Hepatocyte (in vitro differentiated cells): ENCODE measurements around the gene USP10. TPM values are rescaled to one million over a fixed set of nuclear protein-coding genes. Genes with fewer than 3 reads are reported as not detected.
"Not testable (repeated sequence)": the region's sequence is repeated elsewhere in the genome, so short reads cannot be mapped to it uniquely, and the experiment has no call there.

Source experiments
- DNase-seq: peaks from one replicate; pipeline ENCODE4 v3.0.0-alpha.2; 2016; ENCODE audit warnings: low spot score
- H2AFZ ChIP-seq: fragments of 200-600 bp; sonication (generic); 2 replicates; pipeline ENCODE4 v1.6.0; 2016; ENCODE audit warnings: antibody characterized with exemption, mild to moderate bottlenecking
- H3K27ac ChIP-seq: fragments of 200-600 bp; sonication (generic); 2 replicates; pipeline ENCODE4 v1.5.1; 2016; ENCODE audit warnings: mild to moderate bottlenecking
- H3K27me3 ChIP-seq: fragments of 200-600 bp; sonication (generic); 2 replicates; pipeline ENCODE4 v1.6.1; 2016
- H3K36me3 ChIP-seq: fragments of 200-600 bp; sonication (generic); replicated peaks from 2 replicates; pipeline ENCODE4 v1.5.1; 2016; ENCODE audit warnings: low read depth; ENCODE audit not compliant: insufficient read depth
- H3K4me1 ChIP-seq: fragments of 200-600 bp; sonication (generic); 2 replicates; pipeline ENCODE4 v1.5.1; 2016; ENCODE audit warnings: mild to moderate bottlenecking, moderate library complexity; ENCODE audit not compliant: insufficient read depth
- H3K4me2 ChIP-seq: fragments of 200-600 bp; sonication (generic); 2 replicates; pipeline ENCODE4 v1.6.0; 2016
- H3K4me3 ChIP-seq: fragments of 200-600 bp; sonication (generic); 2 replicates; pipeline ENCODE4 v1.5.1; 2016; ENCODE audit warnings: mild to moderate bottlenecking
- H3K79me2 ChIP-seq: fragments of 200-600 bp; sonication (generic); 2 replicates; pipeline ENCODE4 v1.6.0; 2017; ENCODE audit warnings: mild to moderate bottlenecking
- H3K9me2 ChIP-seq: fragments of 200-600 bp; sonication (generic); replicated peaks from 2 replicates; pipeline ENCODE4 v1.6.0; 2017; ENCODE audit warnings: mild to moderate bottlenecking; ENCODE audit not compliant: insufficient read depth
- H3K9me3 ChIP-seq: fragments of 200-600 bp; sonication (generic); 2 replicates; pipeline ENCODE4 v1.5.1; 2016; ENCODE audit warnings: low read depth, mild to moderate bottlenecking
- H4K20me1 ChIP-seq: fragments of 200-600 bp; sonication (generic); 2 replicates; pipeline ENCODE4 v1.6.0; 2016; ENCODE audit warnings: mild to moderate bottlenecking; ENCODE audit not compliant: insufficient read depth, poor library complexity, severe bottlenecking
- CTCF ChIP-seq: fragments of 200-600 bp; sonication (generic); IDR thresholded peaks from 2 replicates; pipeline ENCODE4 v1.5.1; 2016; ENCODE audit warnings: antibody characterized with exemption, mild to moderate bottlenecking; ENCODE audit not compliant: poor library complexity
- EZH2 ChIP-seq: fragments of 200-600 bp; sonication (generic); IDR thresholded peaks from 2 replicates; pipeline ENCODE4 v1.6.1; 2016; ENCODE audit warnings: antibody characterized with exemption, mild to moderate bottlenecking, borderline replicate concordance
- EZH2phosphoT487 ChIP-seq: fragments of 200-600 bp; sonication (generic); IDR thresholded peaks from one replicate; pipeline ENCODE4 v1.6.1; 2018; ENCODE audit warnings: antibody characterized with exemption, mild to moderate bottlenecking, low read depth, moderate library complexity; ENCODE audit not compliant: unreplicated experiment, severe bottlenecking
- WGBS: methylation state at CpG from one replicate; pipeline ENCODE4 v1.1.6; 2016; ENCODE audit warnings: low lambda C conversion rate; ENCODE audit errors: missing lambda C conversion rate; 5-methylcytosine and 5-hydroxymethylcytosine counted together
- polyA plus RNA-seq: library from polyadenylated mRNA; unstranded; fragments of >200 nt; fragmentation: Nextera tagmentation; extraction: Ambion mirVana; gene quantifications from 2 replicates; pipeline ENCODE4 v1.2.1, GENCODE V29; 2016
- total RNA-seq: library from RNA; depleted of rRNA; stranded (reverse); fragments of >200 nt; gene quantifications from 2 replicates; pipeline ENCODE4 v1.2.3, GENCODE V29; 2014

Gene USP10
- total and polyA plus RNA-seq, 2 experiments from 2014 or later: 53.1 to 62.4 TPM

GRCh38 chr16:84746231-84746630 is 46.4 kb downstream of the USP10 start:
- no peaks in the 10 kb centered on the region for H3K4me1 ChIP-seq
- no peaks in the 10 kb centered on the region for H3K27me3 ChIP-seq
- H3K9me2 ChIP-seq: no peaks in the 10 kb centered on the region
- no peak for DNase-seq
- H2AFZ ChIP-seq: no peak overlapping the region
- no peaks in the 10 kb centered on the region for H3K36me3 ChIP-seq
- no peak overlapping the region for H3K4me3 ChIP-seq
- no peaks in the 10 kb centered on the region for H3K9me3 ChIP-seq
- TF ChIP-seq EZH2phosphoT487 (no peak), CTCF (no peak), EZH2 (no peak)
- H3K4me2 ChIP-seq: no peak overlapping the region
- peaks cover 3% of the 10 kb centered on the region for H4K20me1 ChIP-seq
- H3K79me2 ChIP-seq: peaks cover 89% of the 10 kb centered on the region
- WGBS: 81% methylated on average over 6 of the region's 6 CpGs
- no peak overlapping the region for H3K27ac ChIP-seq

GRCh38 chr16:84746875-84747274 is 47.1 kb downstream of the USP10 start:
- no peaks in the 10 kb centered on the region for H3K27me3 ChIP-seq
- H3K4me2 ChIP-seq: no peak overlapping the region
- no peaks in the 10 kb centered on the region for H3K9me2 ChIP-seq
- H3K4me3 ChIP-seq: no peak overlapping the region
- no peaks in the 10 kb centered on the region for H3K4me1 ChIP-seq
- no peaks in the 10 kb centered on the region for H3K9me3 ChIP-seq
- H3K36me3 ChIP-seq: no peaks in the 10 kb centered on the region
- no peak for DNase-seq
- peaks cover 89% of the 10 kb centered on the region for H3K79me2 ChIP-seq
- no peak for TF ChIP-seq EZH2
- no peak for TF ChIP-seq EZH2phosphoT487
- peak; percentile 26 for TF ChIP-seq CTCF
- H2AFZ ChIP-seq: no peak overlapping the region
- WGBS: 96% methylated on average over 11 of the region's 11 CpGs
- H3K27ac ChIP-seq: no peak overlapping the region
- peaks cover 3% of the 10 kb centered on the region for H4K20me1 ChIP-seq

- not testable (repeated sequence) for H3K4me3 ChIP-seq, H3K27ac ChIP-seq, H3K9me3 ChIP-seq, H4K20me1 ChIP-seq, H3K36me3 ChIP-seq, H3K27me3 ChIP-seq, H3K4me1 ChIP-seq, H2AFZ ChIP-seq, H3K4me2 ChIP-seq, DNase-seq, H3K9me2 ChIP-seq
- 99% methylated on average over 11 of the region's 11 CpGs for WGBS
- peaks cover 89% of the 10 kb centered on the region for H3K79me2 ChIP-seq
These were observed 48.4 kb downstream of the USP10 start for GRCh38 chr16:84748247-84748646.

GRCh38 chr16:84749072-84749471 is 49.3 kb downstream of the USP10 start:
- Histone ChIP-seq H3K9me3 (no peaks in the 10 kb centered on the region), H3K27ac (no peak overlapping the region), H3K4me3 (no peak overlapping the region), H3K36me3 (no peaks in the 10 kb centered on the region), H3K9me2 (no peaks in the 10 kb centered on the region), H2AFZ (no peak overlapping the region), H3K4me1 (no peaks in the 10 kb centered on the region), H3K79me2 (peaks cover 89% of the 10 kb centered on the region), H4K20me1 (peaks cover 3% of the 10 kb centered on the region), H3K27me3 (no peaks in the 10 kb centered on the region), H3K4me2 (no peak overlapping the region)
- TF ChIP-seq EZH2phosphoT487: no peak
- TF ChIP-seq CTCF: no peak
- no peak for TF ChIP-seq EZH2
- no peak for DNase-seq
- WGBS: 95% methylated on average over 2 of the region's 2 CpGs
